Astrocyte of the cerebellum (primary cell): ENCODE measurements around the gene CALCB.

Experiments used
- DNase-seq: peaks from one replicate; pipeline ENCODE4 v3.0.0-alpha.2; 2011; ENCODE audit warnings: low read depth
- H3K4me3 ChIP-seq: 2 replicates; pipeline ENCODE4 v1.5.1; 2011; ENCODE audit warnings: mild to moderate bottlenecking, low read depth, low read length, moderate library complexity
- CTCF ChIP-seq: IDR thresholded peaks from 2 replicates; pipeline ENCODE4 v1.5.1; 2012; ENCODE audit warnings: low read length, low read depth, moderate library complexity, mild to moderate bottlenecking; ENCODE audit errors: missing control alignments
- in situ Hi-C: cut with HindIII; loops from 2 replicates; pipeline ENCODE4 v1.10.0; 2017; ENCODE audit warnings: low sequenced_read_pairs

Gene CALCB

GRCh38 chr11:15127341-15127740 lies 53.9 kb downstream of the CALCB start:
- no peak for TF ChIP-seq CTCF
- in situ Hi-C loops, result no loop called here
- DNase-seq, result no peak
- no peak overlapping the region for H3K4me3 ChIP-seq
